OCI-LY7 (cell line): ENCODE results near the gene LMO3.

Experiments used
- EZH2phosphoT487 ChIP-seq: fragments of 200-600 bp; sonication (generic); IDR thresholded peaks from 2 replicates; pipeline ENCODE4 v1.6.1; 2018; ENCODE audit warnings: low read depth, borderline replicate concordance, mild to moderate bottlenecking, mixed run types, antibody characterized with exemption, low read length, moderate library complexity, mixed read lengths
- TF ChIP-seq, protein P1 (sequence below): fragments of 200-600 bp; sonication (generic); conservative IDR thresholded peaks from 2 replicates; pipeline ENCODE4 v1.5.1; 2014; ENCODE audit warnings: mild to moderate bottlenecking, antibody characterized with exemption, low read length, moderate library complexity, mixed read lengths

DNA sequence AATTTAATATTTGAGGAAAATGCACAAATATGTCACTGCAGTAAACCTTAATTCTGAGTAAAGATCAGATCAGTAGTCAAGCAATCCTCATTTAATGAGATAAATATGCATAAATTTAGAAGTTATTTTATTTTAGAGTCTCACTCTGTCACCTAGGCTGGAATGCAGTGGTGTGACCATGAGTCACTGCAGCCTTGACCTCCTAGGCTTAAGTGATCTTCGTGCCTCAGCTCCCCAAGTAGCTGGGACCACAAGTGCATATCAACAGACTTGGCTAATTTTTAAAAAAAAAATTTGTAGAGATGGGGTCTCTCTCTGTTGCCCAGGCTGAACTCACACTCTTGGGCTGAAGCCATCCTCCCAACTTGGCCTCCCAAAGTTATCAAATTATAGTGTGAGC lies 41.3 kb downstream of the LMO3 start:
- TF ChIP-seq, protein P1, sequence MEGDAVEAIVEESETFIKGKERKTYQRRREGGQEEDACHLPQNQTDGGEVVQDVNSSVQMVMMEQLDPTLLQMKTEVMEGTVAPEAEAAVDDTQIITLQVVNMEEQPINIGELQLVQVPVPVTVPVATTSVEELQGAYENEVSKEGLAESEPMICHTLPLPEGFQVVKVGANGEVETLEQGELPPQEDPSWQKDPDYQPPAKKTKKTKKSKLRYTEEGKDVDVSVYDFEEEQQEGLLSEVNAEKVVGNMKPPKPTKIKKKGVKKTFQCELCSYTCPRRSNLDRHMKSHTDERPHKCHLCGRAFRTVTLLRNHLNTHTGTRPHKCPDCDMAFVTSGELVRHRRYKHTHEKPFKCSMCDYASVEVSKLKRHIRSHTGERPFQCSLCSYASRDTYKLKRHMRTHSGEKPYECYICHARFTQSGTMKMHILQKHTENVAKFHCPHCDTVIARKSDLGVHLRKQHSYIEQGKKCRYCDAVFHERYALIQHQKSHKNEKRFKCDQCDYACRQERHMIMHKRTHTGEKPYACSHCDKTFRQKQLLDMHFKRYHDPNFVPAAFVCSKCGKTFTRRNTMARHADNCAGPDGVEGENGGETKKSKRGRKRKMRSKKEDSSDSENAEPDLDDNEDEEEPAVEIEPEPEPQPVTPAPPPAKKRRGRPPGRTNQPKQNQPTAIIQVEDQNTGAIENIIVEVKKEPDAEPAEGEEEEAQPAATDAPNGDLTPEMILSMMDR, result no peak
- TF ChIP-seq EZH2phosphoT487, result no peak
